GM23248 (cell line): Measurements from ENCODE around the gene SMYD3. TPM values are rescaled to one million over a fixed set of nuclear protein-coding genes. Genes with fewer than 3 reads are reported as not detected.

Experiments
- DNase-seq: peaks from one replicate; pipeline ENCODE4 v3.0.0-alpha.2; 2015
- H2AFZ ChIP-seq: fragments of 200-600 bp; sonication (generic); 2 replicates; pipeline ENCODE4 v1.6.1; 2016; ENCODE audit warnings: antibody characterized with exemption
- H3F3A ChIP-seq: fragments of 200-600 bp; sonication (generic); 2 replicates; pipeline ENCODE4 v1.6.1; 2016; ENCODE audit warnings: mild to moderate bottlenecking, antibody characterized with exemption, mixed run types; ENCODE audit not compliant: insufficient read depth
- H3K27ac ChIP-seq: fragments of 200-600 bp; sonication (generic); 2 replicates; pipeline ENCODE4 v1.5.1; 2016; ENCODE audit warnings: mild to moderate bottlenecking
- H3K27me3 ChIP-seq: fragments of 200-600 bp; sonication (generic); replicated peaks from 2 replicates; pipeline ENCODE4 v1.6.1; 2016; ENCODE audit warnings: mild to moderate bottlenecking; ENCODE audit not compliant: insufficient read depth
- H3K36me3 ChIP-seq: fragments of 200-600 bp; sonication (generic); 2 replicates; pipeline ENCODE4 v1.6.1; 2016; ENCODE audit warnings: low read depth, mild to moderate bottlenecking
- H3K4me1 ChIP-seq: fragments of 200-600 bp; sonication (generic); 2 replicates; pipeline ENCODE4 v1.6.1; 2016; ENCODE audit warnings: mild to moderate bottlenecking; ENCODE audit not compliant: insufficient read depth
- H3K4me2 ChIP-seq: fragments of 200-600 bp; sonication (generic); one replicate; pipeline ENCODE4 v1.6.1; 2016; ENCODE audit warnings: mild to moderate bottlenecking; ENCODE audit not compliant: unreplicated experiment
- H3K4me3 ChIP-seq: fragments of 200-600 bp; sonication (generic); 2 replicates; pipeline ENCODE4 v1.5.1; 2016; ENCODE audit warnings: mild to moderate bottlenecking
- H3K79me2 ChIP-seq: fragments of 200-600 bp; sonication (generic); 2 replicates; pipeline ENCODE4 v1.6.1; 2016; ENCODE audit warnings: mild to moderate bottlenecking; ENCODE audit not compliant: insufficient read depth
- H3K9ac ChIP-seq: fragments of 200-600 bp; sonication (generic); 2 replicates; pipeline ENCODE4 v1.6.1; 2016; ENCODE audit warnings: mild to moderate bottlenecking
- H3K9me2 ChIP-seq: fragments of 200-600 bp; sonication (generic); 2 replicates; pipeline ENCODE4 v1.6.1; 2016; ENCODE audit warnings: mixed run types, mild to moderate bottlenecking, moderate library complexity; ENCODE audit not compliant: insufficient read depth
- H3K9me3 ChIP-seq: fragments of 200-600 bp; sonication (generic); one replicate; pipeline ENCODE4 v1.6.1; 2017; ENCODE audit warnings: low read depth
- H4K20me1 ChIP-seq: fragments of 200-600 bp; sonication (generic); 2 replicates; pipeline ENCODE4 v1.6.0; 2016; ENCODE audit not compliant: insufficient read depth
- EZH2 ChIP-seq: fragments of 200-600 bp; sonication (generic); IDR thresholded peaks from 2 replicates; pipeline ENCODE4 v1.6.1; 2018; ENCODE audit warnings: antibody characterized with exemption, mild to moderate bottlenecking; ENCODE audit not compliant: insufficient read depth, poor library complexity, severe bottlenecking
- EZH2phosphoT487 ChIP-seq: fragments of 200-600 bp; sonication (generic); IDR thresholded peaks from 2 replicates; pipeline ENCODE4 v1.6.1; 2018; ENCODE audit warnings: antibody characterized with exemption, moderate library complexity, mild to moderate bottlenecking, low read depth; ENCODE audit not compliant: insufficient read depth
- WGBS, 2 experiments: methylation state at CpG; one replicate each; pipeline ENCODE4 v1.1.6; 2015 to 2017; ENCODE audit warnings: low lambda C conversion rate in 2 of 2, low coverage in 1 of 2; ENCODE audit errors: missing lambda C conversion rate in 2 of 2; 5-methylcytosine and 5-hydroxymethylcytosine counted together
- in situ Hi-C: fragments of 300-500 bp; cut with MboI; formaldehyde crosslinking; loops from 2 replicates; pipeline ENCODE4 v1.15.0; 2020
- polyA plus RNA-seq: library from polyadenylated mRNA; unstranded; fragments of >200 nt; fragmentation: Nextera tagmentation; extraction: Ambion mirVana; gene quantifications from 2 replicates; pipeline ENCODE4 v1.2.1, GENCODE V29; 2016
- total RNA-seq: library from RNA; depleted of rRNA; stranded (reverse); fragments of >200 nt; shearing (Covaris generic); gene quantifications from 2 replicates; pipeline ENCODE4 v1.2.3, GENCODE V29; 2014

The SMYD3 gene
- total and polyA plus RNA-seq, 2 experiments from 2014 or later: 32.1 to 44.8 TPM

- H3K9ac ChIP-seq: no peak overlapping the region
- no peaks in the 10 kb centered on the region for H3K79me2 ChIP-seq
- no peaks in the 10 kb centered on the region for H3K36me3 ChIP-seq
- in situ Hi-C loops: no loop called here
- H3F3A ChIP-seq: peaks cover 18% of the 10 kb centered on the region
- TF ChIP-seq EZH2 (no peak), EZH2phosphoT487 (no peak)
- H3K27ac ChIP-seq: no peak overlapping the region
- no peak for DNase-seq
- no peak overlapping the region for H3K4me2 ChIP-seq
- no peaks in the 10 kb centered on the region for H3K9me2 ChIP-seq
- H2AFZ ChIP-seq: no peak overlapping the region
- peaks cover 17% of the 10 kb centered on the region for H3K4me1 ChIP-seq
- H3K27me3 ChIP-seq: no peaks in the 10 kb centered on the region
- WGBS, 2 experiments: 96 to 98% methylated on average over 6 of the region's 6 CpGs
- H3K9me3 ChIP-seq: no peaks in the 10 kb centered on the region
- no peak overlapping the region for H3K4me3 ChIP-seq
- H4K20me1 ChIP-seq: no peaks in the 10 kb centered on the region
Measured at GRCh38 chr1:246069581-246069980, 437.5 kb downstream of the SMYD3 start.

GRCh38 chr1:246068619-246069509 lies 438.2 kb downstream of the SMYD3 start:
- in situ Hi-C loops: no loop called here

GRCh38 chr1:246068217-246068512 lies 438.9 kb downstream of the SMYD3 start:
- peaks cover 18% of the 10 kb centered on the region for H3F3A ChIP-seq
- peaks cover 17% of the 10 kb centered on the region for H3K4me1 ChIP-seq
- H3K9me3 ChIP-seq: no peaks in the 10 kb centered on the region
- peak overlapping the region; percentile 62 for H3K27ac ChIP-seq
- TF ChIP-seq EZH2phosphoT487: no peak
- no peak for TF ChIP-seq EZH2
- no peaks in the 10 kb centered on the region for H3K9me2 ChIP-seq
- 37 to 43% methylated on average over 3 of the region's 3 CpGs for WGBS, 2 experiments
- peak overlapping the region; percentile 61; the same call in 1 of the 2 replicates for H3K4me3 ChIP-seq
- no peaks in the 10 kb centered on the region for H4K20me1 ChIP-seq
- peak overlapping the region; percentile 63 for H3K9ac ChIP-seq
- H3K36me3 ChIP-seq: no peaks in the 10 kb centered on the region
- no peaks in the 10 kb centered on the region for H3K79me2 ChIP-seq
- DNase-seq: no peak
- H2AFZ ChIP-seq: peak overlapping the region; percentile 75
- in situ Hi-C loops: no loop called here
- no peaks in the 10 kb centered on the region for H3K27me3 ChIP-seq
- H3K4me2 ChIP-seq: peak overlapping the region; percentile 80

More at GRCh38 chr1:246068619-246069509, 438.2 kb downstream of the SMYD3 start:
- Histone ChIP-seq H3K4me2 (no peak overlapping the region), H3K27ac (no peak overlapping the region), H3K27me3 (no peaks in the 10 kb centered on the region), H3K4me3 (no peak overlapping the region), H3K9me2 (no peaks in the 10 kb centered on the region), H3K9me3 (no peaks in the 10 kb centered on the region), H3K4me1 (peaks cover 17% of the 10 kb centered on the region), H2AFZ (no peak overlapping the region), H3F3A (peaks cover 18% of the 10 kb centered on the region), H3K79me2 (no peaks in the 10 kb centered on the region), H3K9ac (no peak overlapping the region), H4K20me1 (no peaks in the 10 kb centered on the region), H3K36me3 (no peaks in the 10 kb centered on the region)
- 90 to 91% methylated on average over 7 of the region's 7 CpGs for WGBS, 2 experiments
- TF ChIP-seq EZH2 (no peak), EZH2phosphoT487 (no peak)
- DNase-seq: peak; percentile 8

DNA sequence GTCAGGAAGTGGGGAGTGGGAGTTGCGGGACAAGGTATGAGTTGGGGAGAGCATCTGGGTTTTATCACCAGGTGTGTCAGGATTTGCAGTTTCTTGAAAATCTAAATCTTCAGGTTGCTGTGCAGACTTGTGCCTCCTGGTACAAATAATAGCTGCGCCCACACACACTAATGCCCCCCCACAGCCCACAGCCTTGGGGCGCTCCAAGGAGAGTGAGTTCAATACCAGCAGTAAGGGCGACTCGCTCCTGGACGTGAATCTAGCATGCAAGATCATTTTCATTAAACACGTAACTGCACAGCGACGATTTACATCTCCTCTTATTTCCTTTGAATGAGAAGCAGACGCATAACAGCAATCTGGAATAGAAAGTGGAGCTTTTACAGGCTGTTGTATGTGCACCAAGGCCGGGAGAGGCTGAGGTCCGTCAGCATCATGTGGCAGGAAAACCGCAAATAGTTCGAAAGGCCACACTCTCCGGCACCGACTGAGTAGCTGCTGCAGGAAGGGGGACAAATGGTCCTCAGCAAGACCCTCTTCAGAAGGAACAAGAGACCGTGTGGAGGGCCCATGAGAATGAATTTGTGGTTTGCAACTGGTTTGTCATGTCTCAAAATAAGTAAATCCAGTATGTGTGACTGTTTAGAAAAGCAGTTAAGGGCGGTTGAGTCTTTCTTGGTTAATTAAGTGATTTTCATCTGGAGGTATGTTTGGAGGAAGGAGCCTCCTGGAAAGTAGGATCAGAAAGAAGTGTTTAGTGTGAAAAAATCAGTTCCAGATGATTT lies 439.5 kb downstream of the SMYD3 start:
- H3K9ac ChIP-seq: peak overlapping the region; percentile 63

More for the DNA sequence above, 439.5 kb downstream of the SMYD3 start:
- Histone ChIP-seq H3K9me2 (no peaks in the 10 kb centered on the region), H3K79me2 (no peaks in the 10 kb centered on the region), H4K20me1 (no peaks in the 10 kb centered on the region), H3K9me3 (no peaks in the 10 kb centered on the region), H3K27ac (peak overlapping the region; percentile 62), H3K4me2 (peak overlapping the region; percentile 80), H3F3A (peaks cover 18% of the 10 kb centered on the region), H3K27me3 (no peaks in the 10 kb centered on the region), H3K36me3 (no peaks in the 10 kb centered on the region), H3K4me1 (peaks cover 17% of the 10 kb centered on the region), H3K4me3 (peak overlapping the region; percentile 61), H2AFZ (peak overlapping the region; percentile 75)
- WGBS, 2 experiments: 5 to 8% methylated on average over 18 of the region's 18 CpGs
- peak; percentile 82 for DNase-seq
- TF ChIP-seq EZH2: no peak
- TF ChIP-seq EZH2phosphoT487: no peak
- in situ Hi-C loops: no loop called here
